ENCODE measurements around the gene HOXC9. TPM values are rescaled to one million over a fixed set of nuclear protein-coding genes. Genes with fewer than 3 reads are reported as not detected.
A peak's percentile ranks its signal among the peaks of the same experiment; 100 is the strongest.

HOXC9 gene
- total RNA-seq, 3 donors from 2014 or later = 3.8 to 16.8 (median 4.6) TPM

GRCh38 chr12:54022960-54023884, 23.3 kb downstream of the HOXC9 start:
- H3K9me3 ChIP-seq = no peaks in the 10 kb centered on the region
- intact Hi-C loops (cut with DNase I; ENCODE audit: low total_unique reads) = no loop called here
- no peaks in the 10 kb centered on the region for H3K27me3 ChIP-seq
- no peak for TF ChIP-seq POLR2AphosphoS5 (IDR thresholded peaks at IDR 0.05)
- TF ChIP-seq POLR2A (IDR thresholded peaks at IDR 0.05) = no peak
- TF ChIP-seq CTCF (IDR thresholded peaks at IDR 0.05) = no peak
- H3K4me3 ChIP-seq = peak overlapping the region; percentile 30 to 60 (median 30)
- peak overlapping the region; percentile 99 for H3K27ac ChIP-seq
- peaks cover 0 to 16% of the 10 kb centered on the region in 2 donors for H3K4me1 ChIP-seq
- no peak for DNase-seq (ENCODE audit: low spot score in 2 of 2)
- no peaks in the 10 kb centered on the region for H3K36me3 ChIP-seq

- TF ChIP-seq CTCF (IDR thresholded peaks at IDR 0.05) (no peak), POLR2AphosphoS5 (IDR thresholded peaks at IDR 0.05) (no peak), POLR2A (IDR thresholded peaks at IDR 0.05) (no peak)
- peak overlapping the region; percentile 99 for H3K27ac ChIP-seq
- intact Hi-C loops (cut with DNase I; ENCODE audit: low total_unique reads) = no loop called here
- no peaks in the 10 kb centered on the region for H3K9me3 ChIP-seq
- H3K4me3 ChIP-seq = peak overlapping the region; percentile 30 to 60 (median 30)
- H3K27me3 ChIP-seq = no peaks in the 10 kb centered on the region
- H3K36me3 ChIP-seq = no peaks in the 10 kb centered on the region
- peak in 1 of 2 donors; percentile 47 for DNase-seq (ENCODE audit: low spot score in 2 of 2)
- peaks cover 0 to 20% of the 10 kb centered on the region in 2 donors for H3K4me1 ChIP-seq
These were observed 24.2 kb downstream of the HOXC9 start for GRCh38 chr12:54024127-54024526.

- H3K27ac ChIP-seq = peak overlapping the region; percentile 99
- H3K36me3 ChIP-seq = no peaks in the 10 kb centered on the region
- intact Hi-C loops (cut with DNase I; ENCODE audit: low total_unique reads) = no loop called here
- H3K4me1 ChIP-seq = peaks cover 0 to 18% of the 10 kb centered on the region in 2 donors
- H3K27me3 ChIP-seq = no peaks in the 10 kb centered on the region
- DNase-seq (ENCODE audit: low spot score in 2 of 2) = peak in 1 of 2 donors; percentile 12
- H3K9me3 ChIP-seq = no peaks in the 10 kb centered on the region
- TF ChIP-seq POLR2A (IDR thresholded peaks at IDR 0.05) = no peak
- TF ChIP-seq POLR2AphosphoS5 (IDR thresholded peaks at IDR 0.05) = no peak
- no peak for TF ChIP-seq CTCF (IDR thresholded peaks at IDR 0.05)
- peak overlapping the region; percentile 30 to 60 (median 30) for H3K4me3 ChIP-seq
These were observed 24.8 kb downstream of the HOXC9 start for GRCh38 chr12:54024581-54025305.

- TF ChIP-seq POLR2AphosphoS5 (IDR thresholded peaks at IDR 0.05) (no peak), POLR2A (IDR thresholded peaks at IDR 0.05) (no peak), CTCF (IDR thresholded peaks at IDR 0.05) (no peak)
- Histone ChIP-seq H3K36me3 (no peaks in the 10 kb centered on the region), H3K4me3 (peak overlapping the region; percentile 24 to 51 (median 26)), H3K9me3 (no peaks in the 10 kb centered on the region), H3K4me1 (peaks cover 0 to 15% of the 10 kb centered on the region in 2 donors), H3K27ac (peak overlapping the region; percentile 84 to 88), H3K27me3 (no peaks in the 10 kb centered on the region)
- DNase-seq (ENCODE audit: low spot score in 2 of 2) = peak in 1 of 2 donors; percentile 31
- intact Hi-C loops (cut with DNase I; ENCODE audit: low total_unique reads) = no loop called here
These were observed 25.8 kb downstream of the HOXC9 start for GRCh38 chr12:54025499-54026405.

Measured in breast epithelium (tissue), 4 donors.